Measurements from ENCODE around the gene NADSYN1. TPM values are rescaled to one million over a fixed set of nuclear protein-coding genes. Genes with fewer than 3 reads are reported as not detected.

Gene NADSYN1
- total and polyA plus RNA-seq, 10 donors, result 68.4 to 137 (median 105) TPM

DNA sequence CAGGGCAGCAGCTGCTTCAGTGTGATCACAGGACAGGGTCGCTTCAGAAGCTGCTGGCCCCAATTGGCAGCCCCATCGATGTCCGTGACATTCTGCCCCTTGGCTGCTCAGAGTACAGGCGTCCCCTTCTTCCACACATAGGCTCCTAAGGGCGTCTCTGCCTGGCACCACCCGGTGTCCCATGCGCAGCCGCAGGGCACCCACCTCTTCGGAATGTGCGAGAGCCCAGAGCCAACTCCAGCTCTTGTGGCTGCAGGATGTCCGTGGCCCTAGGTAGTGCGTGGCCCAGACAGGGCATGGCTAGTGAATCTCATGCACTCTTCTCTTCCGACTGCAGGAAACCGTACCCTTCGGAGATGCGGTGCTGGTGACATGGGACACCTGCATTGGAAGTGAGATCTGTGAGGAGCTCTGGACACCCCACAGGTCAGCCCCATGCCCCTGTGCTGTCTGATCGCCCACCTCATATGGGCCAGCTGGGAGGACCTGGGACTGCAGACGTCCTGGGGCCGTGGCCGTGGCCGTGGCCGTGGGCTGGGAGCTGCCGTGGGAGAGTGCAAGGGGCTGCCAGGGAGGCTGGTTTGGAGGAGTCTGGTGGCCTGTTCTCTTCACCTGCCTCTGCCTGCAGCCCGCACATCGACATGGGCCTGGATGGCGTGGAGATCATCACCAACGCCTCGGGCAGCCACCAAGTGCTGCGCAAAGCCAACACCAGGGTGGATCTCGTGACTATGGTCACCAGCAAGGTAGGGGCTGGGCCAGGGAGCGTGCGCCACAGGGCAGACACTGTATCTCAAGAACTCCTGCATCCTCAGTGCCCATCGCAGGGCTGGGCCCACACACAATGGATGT lies 20.2 kb downstream of the NADSYN1 start:
- WGBS, 5 donors, result 93 to 100% (median 96%) methylated on average over 12 to 33 of the region's 33 CpGs
- TF ChIP-seq, protein P1, sequence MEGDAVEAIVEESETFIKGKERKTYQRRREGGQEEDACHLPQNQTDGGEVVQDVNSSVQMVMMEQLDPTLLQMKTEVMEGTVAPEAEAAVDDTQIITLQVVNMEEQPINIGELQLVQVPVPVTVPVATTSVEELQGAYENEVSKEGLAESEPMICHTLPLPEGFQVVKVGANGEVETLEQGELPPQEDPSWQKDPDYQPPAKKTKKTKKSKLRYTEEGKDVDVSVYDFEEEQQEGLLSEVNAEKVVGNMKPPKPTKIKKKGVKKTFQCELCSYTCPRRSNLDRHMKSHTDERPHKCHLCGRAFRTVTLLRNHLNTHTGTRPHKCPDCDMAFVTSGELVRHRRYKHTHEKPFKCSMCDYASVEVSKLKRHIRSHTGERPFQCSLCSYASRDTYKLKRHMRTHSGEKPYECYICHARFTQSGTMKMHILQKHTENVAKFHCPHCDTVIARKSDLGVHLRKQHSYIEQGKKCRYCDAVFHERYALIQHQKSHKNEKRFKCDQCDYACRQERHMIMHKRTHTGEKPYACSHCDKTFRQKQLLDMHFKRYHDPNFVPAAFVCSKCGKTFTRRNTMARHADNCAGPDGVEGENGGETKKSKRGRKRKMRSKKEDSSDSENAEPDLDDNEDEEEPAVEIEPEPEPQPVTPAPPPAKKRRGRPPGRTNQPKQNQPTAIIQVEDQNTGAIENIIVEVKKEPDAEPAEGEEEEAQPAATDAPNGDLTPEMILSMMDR (IDR thresholded peaks at IDR 0.05 in 8 of 11, conservative IDR thresholded peaks at IDR 0.05 in 3 of 11), result no peak
- intact Hi-C loops (cut with DNase I; ENCODE audit: low total_unique reads), result no loop called here

DNA sequence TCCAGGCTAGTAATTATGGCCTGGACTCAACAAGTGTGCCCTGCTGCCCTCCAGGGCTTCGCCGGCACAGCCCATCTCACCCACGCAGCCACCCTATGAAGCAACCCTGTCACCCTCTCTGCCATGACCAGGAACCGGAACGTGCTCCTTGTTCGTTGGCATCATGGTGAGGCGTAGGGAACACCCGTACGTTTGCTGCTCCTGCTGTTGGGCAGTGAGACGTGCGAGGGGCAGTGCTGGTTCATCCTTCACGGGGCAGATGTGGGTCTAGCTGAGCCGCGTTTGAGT lies 20.7 kb downstream of the NADSYN1 start:
- TF ChIP-seq POLR2AphosphoS5 (IDR thresholded peaks at IDR 0.05) (no peak), POLR2A (IDR thresholded peaks at IDR 0.05) (no peak)
- TF ChIP-seq, protein P1 (IDR thresholded peaks at IDR 0.05 in 8 of 11, conservative IDR thresholded peaks at IDR 0.05 in 3 of 11), result no peak
- Histone ChIP-seq H3K4me3 (no peak overlapping the region), H3K4me1 (peaks cover 0 to 15% (median 7%) of the 10 kb centered on the region in 6 donors), H3K27ac (no peak overlapping the region), H3K9me3 (no peaks in the 10 kb centered on the region), H3K27me3 (replicated peaks in 1 of 7) (no peaks in the 10 kb centered on the region), H3K36me3 (peaks cover 3 to 96% (median 71%) of the 10 kb centered on the region in 6 donors)
- intact Hi-C loops (cut with DNase I; ENCODE audit: low total_unique reads), result no loop called here
- no peak for DNase-seq
- 96 to 99% (median 98%) methylated on average over 10 to 14 of the region's 14 CpGs for WGBS, 5 donors

More for the DNA sequence above, 20.2 kb downstream of the NADSYN1 start:
- H3K9me3 ChIP-seq, result no peaks in the 10 kb centered on the region
- no peak overlapping the region for H3K4me3 ChIP-seq
- H3K27ac ChIP-seq, result no peak overlapping the region
- no peaks in the 10 kb centered on the region for H3K27me3 ChIP-seq (replicated peaks in 1 of 7)
- DNase-seq, result peak; percentile 64
- H3K4me1 ChIP-seq, result peaks cover 0 to 10% (median 1%) of the 10 kb centered on the region in 6 donors
- peaks cover 3 to 96% (median 65%) of the 10 kb centered on the region in 6 donors for H3K36me3 ChIP-seq

DNA sequence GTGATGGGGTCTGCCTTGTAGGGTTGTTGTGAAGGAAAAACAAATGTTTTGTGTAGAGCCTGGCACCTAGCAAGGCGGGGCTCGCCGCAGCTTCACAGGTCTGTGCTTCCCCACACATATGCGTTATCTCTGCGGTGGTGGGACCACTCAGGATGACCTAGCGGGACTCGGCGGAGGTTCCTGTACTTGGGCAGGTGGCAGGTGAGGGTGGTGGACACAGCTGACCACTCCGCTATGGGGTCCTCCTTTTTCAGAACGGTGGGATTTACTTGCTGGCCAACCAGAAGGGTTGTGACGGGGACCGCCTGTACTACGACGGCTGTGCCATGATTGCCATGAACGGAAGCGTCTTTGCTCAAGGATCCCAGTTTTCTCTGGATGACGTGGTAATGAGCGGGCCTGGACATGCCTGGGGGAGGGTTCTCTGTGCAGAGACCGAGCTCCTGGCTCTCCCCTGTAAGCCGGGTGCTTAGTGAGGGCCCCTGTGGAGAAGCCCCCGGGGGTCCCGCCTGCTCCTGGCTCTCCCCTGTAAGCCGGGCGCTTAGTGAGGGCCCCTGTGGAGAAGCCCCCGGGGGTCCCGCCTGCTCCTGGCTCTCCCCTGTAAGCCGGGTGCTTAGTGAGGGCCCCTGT lies 21.3 kb downstream of the NADSYN1 start:
- peaks cover 3 to 96% (median 75%) of the 10 kb centered on the region in 6 donors for H3K36me3 ChIP-seq
- TF ChIP-seq, protein P1 (IDR thresholded peaks at IDR 0.05 in 8 of 11, conservative IDR thresholded peaks at IDR 0.05 in 3 of 11), result no peak
- TF ChIP-seq POLR2AphosphoS5 (IDR thresholded peaks at IDR 0.05) (no peak), POLR2A (IDR thresholded peaks at IDR 0.05) (no peak)
- H3K4me3 ChIP-seq, result no peak overlapping the region
- no peaks in the 10 kb centered on the region for H3K9me3 ChIP-seq
- peaks cover 0 to 17% (median 7%) of the 10 kb centered on the region in 6 donors for H3K4me1 ChIP-seq
- no peaks in the 10 kb centered on the region for H3K27me3 ChIP-seq (replicated peaks in 1 of 7)
- peak; percentile 42 for DNase-seq
- intact Hi-C loops (cut with DNase I; ENCODE audit: low total_unique reads), result no loop called here
- no peak overlapping the region for H3K27ac ChIP-seq
- WGBS, 5 donors, result 90 to 98% (median 96%) methylated on average over 16 to 27 of the region's 27 CpGs

Data from spleen (tissue), 11 donors.